GM18498 (cell line): ENCODE measurements around the gene DYNC1LI2.

Experiments used
- ATAC-seq: cut with Tn5 transposase; IDR thresholded peaks from one replicate; pipeline ENCODE4 v1.9.1; 2021; ENCODE audit warnings: mild to moderate bottlenecking, moderate library complexity; ENCODE audit not compliant: unreplicated experiment

Gene DYNC1LI2

GRCh38 chr16:66740533-66740932, 10.9 kb downstream of the DYNC1LI2 start:
- no peak for ATAC-seq

- no peak for ATAC-seq
These were observed 11.4 kb downstream of the DYNC1LI2 start for GRCh38 chr16:66740010-66740409.

GRCh38 chr16:66735891-66736290, 15.5 kb downstream of the DYNC1LI2 start:
- no peak for ATAC-seq

- no peak for ATAC-seq
These were observed 20.3 kb downstream of the DYNC1LI2 start for GRCh38 chr16:66731101-66731500.

GRCh38 chr16:66728804-66729203, 22.6 kb downstream of the DYNC1LI2 start:
- no peak for ATAC-seq

GRCh38 chr16:66728117-66728787, 23.2 kb downstream of the DYNC1LI2 start:
- ATAC-seq, result no peak

- ATAC-seq, result no peak
These were observed 30.6 kb downstream of the DYNC1LI2 start for GRCh38 chr16:66720766-66721165.

GRCh38 chr16:66719246-66719645, 32.2 kb downstream of the DYNC1LI2 start:
- no peak for ATAC-seq

GRCh38 chr16:66717776-66718175, 33.6 kb downstream of the DYNC1LI2 start:
- no peak for ATAC-seq

GRCh38 chr16:66717112-66717675, 34.2 kb downstream of the DYNC1LI2 start:
- no peak for ATAC-seq

GRCh38 chr16:66714654-66715307, 36.6 kb downstream of the DYNC1LI2 start:
- no peak for ATAC-seq

- no peak for ATAC-seq
These were observed 37.3 kb downstream of the DYNC1LI2 start for GRCh38 chr16:66714062-66714461.

GRCh38 chr16:66713076-66713475, 38.3 kb downstream of the DYNC1LI2 start:
- ATAC-seq, result no peak

GRCh38 chr16:66712512-66712911, 38.9 kb downstream of the DYNC1LI2 start:
- ATAC-seq, result no peak

GRCh38 chr16:66711581-66711980, 39.8 kb downstream of the DYNC1LI2 start:
- ATAC-seq, result no peak

GRCh38 chr16:66706506-66706880, 44.9 kb downstream of the DYNC1LI2 start:
- ATAC-seq, result no peak

- ATAC-seq, result no peak
These were observed 45.5 kb downstream of the DYNC1LI2 start for GRCh38 chr16:66705790-66706505.

GRCh38 chr16:66703406-66704215, 47.8 kb downstream of the DYNC1LI2 start:
- ATAC-seq, result no peak

GRCh38 chr16:66701516-66701915, 49.9 kb downstream of the DYNC1LI2 start:
- ATAC-seq, result no peak

GRCh38 chr16:66701026-66701425, 50.4 kb downstream of the DYNC1LI2 start:
- ATAC-seq, result no peak

- no peak for ATAC-seq
These were observed 51.5 kb downstream of the DYNC1LI2 start for GRCh38 chr16:66699898-66700297.
